H54 (cell line): ENCODE measurements around the gene GPR162.
A peak's percentile ranks its signal among the peaks of the same experiment; 100 is the strongest.

Source experiments
- DNase-seq: peaks from one replicate; pipeline ENCODE4 v3.0.0; 2011; ENCODE audit warnings: low spot score, mixed read lengths; ENCODE audit not compliant: insufficient read length
- FAIRE-seq: peaks from 3 replicates; lab custom pipeline; 2011; peaks lifted over from hg19 to GRCh38; lab: Jason Lieb, UNC
- POLR2A ChIP-seq: IDR thresholded peaks from 2 replicates; pipeline ENCODE4 v1.6.1; 2011; ENCODE audit warnings: low read depth, mild to moderate bottlenecking, low read length

The GPR162 gene

DNA sequence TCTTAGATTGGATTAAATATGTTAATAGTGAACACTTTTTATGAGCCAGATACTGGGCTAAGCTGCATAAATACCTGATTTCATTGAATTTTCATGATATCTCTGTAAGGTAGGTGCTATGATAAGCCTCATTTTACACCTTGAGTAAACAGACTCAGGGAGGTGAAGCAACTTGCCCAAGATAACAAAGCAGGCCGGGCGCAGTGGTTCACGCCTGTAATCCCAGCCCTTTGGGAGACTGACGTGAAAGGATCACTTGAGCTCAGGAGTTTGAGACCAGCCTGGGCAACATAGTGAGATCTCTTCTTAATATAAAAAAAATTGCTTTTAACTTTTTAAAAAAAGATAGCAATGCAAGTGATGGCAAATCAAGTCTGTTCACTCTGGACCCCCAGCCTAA, 20.5 kb downstream of the GPR162 start:
- DNase-seq = no peak
- no peak for TF ChIP-seq POLR2A
- no peak for FAIRE-seq

DNA sequence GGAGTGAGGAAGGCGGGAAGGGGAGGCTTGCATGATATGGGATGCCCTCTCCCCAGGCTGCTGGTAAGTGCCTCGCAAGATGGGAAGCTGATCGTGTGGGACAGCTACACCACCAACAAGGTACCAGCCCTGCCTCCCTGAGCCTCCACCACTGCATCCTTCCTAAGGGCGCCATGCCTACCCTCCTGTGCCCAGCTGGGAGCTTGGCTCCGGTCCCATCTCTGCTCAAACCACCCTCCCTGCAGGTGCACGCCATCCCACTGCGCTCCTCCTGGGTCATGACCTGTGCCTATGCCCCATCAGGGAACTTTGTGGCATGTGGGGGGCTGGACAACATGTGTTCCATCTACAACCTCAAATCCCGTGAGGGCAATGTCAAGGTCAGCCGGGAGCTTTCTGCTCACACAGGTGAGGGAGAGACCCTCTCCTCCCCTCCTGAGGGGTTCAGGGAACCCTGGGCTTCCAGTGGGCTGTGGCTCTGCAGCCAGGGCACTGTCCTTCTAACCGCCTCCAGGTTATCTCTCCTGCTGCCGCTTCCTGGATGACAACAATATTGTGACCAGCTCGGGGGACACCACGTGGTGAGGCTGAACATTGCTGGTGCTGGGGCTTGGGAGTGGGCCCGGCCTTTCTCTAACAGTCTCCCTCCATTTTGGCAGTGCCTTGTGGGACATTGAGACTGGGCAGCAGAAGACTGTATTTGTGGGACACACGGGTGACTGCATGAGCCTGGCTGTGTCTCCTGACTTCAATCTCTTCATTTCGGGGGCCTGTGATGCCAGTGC, 21.7 kb downstream of the GPR162 start:
- no peak for TF ChIP-seq POLR2A
- FAIRE-seq = no peak

DNA sequence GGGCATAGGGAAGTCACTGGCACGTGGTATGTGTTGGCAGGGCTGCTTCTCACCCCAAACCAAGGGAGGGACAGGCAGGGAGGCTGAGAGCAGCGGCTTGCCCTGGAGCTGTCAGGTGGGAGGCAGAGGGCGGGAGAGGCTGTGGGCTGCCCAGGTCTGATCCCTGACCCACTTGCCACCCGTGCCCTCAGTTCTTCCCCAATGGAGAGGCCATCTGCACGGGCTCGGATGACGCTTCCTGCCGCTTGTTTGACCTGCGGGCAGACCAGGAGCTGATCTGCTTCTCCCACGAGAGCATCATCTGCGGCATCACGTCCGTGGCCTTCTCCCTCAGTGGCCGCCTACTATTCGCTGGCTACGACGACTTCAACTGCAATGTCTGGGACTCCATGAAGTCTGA, 23.8 kb downstream of the GPR162 start:
- no peak for DNase-seq
- FAIRE-seq = no peak
- no peak for TF ChIP-seq POLR2A

More for the DNA sequence above, 21.7 kb downstream of the GPR162 start:
- no peak for DNase-seq

DNA sequence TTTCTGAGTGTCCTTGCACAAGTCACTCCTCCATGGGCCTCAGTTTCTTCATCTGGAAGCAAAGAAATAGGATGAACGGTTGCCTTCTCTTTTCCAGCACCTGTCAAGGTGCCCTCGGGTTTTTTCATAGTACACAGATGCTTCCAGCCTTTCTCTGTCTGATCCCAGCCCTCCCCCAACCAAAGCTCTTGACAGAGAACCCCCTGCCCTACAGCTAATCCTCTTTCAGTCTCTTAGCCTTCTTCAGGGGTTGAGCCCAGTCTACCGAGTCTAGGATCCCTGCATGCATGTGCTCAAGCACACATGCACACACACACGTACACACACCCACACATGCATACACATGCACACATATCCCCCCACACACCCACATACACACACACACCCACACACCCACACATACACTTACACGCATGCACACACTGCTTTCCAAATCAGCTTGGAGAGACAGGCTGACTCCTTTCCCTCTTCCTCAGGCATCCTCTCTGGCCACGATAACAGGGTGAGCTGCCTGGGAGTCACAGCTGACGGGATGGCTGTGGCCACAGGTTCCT, 24.8 kb downstream of the GPR162 start:
- DNase-seq = no peak
- no peak for TF ChIP-seq POLR2A
- FAIRE-seq = no peak

DNA sequence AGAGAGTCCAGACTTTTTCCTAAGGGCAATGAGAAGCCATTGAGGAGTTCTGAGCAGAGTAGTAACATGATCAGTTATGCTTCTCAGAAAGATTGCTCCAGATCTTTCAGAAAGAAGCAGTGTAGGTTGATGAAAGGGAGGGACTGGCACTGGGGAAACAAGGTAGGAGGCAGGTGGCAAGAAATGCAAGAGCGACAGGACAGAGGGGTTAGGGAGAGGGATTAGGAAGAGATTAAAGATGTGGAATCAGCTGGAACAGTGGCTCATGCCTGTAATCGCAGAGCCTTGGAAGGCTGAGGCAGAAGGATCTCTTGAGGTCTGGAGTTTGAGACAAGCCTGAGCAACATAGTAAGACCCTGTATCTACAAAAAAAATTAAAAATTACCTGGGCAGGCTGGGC, 26.1 kb downstream of the GPR162 start:
- FAIRE-seq (no peak), DNase-seq (no peak)
- TF ChIP-seq POLR2A = no peak

DNA sequence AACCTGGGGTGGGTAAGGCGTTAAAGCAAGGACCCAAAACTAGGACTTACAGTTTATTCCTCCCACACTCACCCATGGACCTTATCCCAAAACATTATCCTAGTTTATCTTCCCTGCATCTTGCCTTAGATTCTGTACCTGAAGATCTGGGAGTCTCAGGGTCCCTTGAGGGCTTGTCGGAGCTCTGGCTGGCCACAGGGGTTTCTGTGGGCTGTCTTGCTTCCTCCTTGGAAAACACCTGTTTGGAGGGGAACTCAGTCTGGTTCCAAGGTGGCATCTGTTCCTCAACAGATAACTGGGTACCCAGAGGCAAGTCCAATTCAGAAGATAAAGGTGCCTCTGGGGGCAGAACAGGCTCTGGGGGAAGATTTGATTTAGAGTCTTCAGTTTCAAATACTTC, 27.8 kb downstream of the GPR162 start:
- no peak for DNase-seq
- TF ChIP-seq POLR2A = no peak
- no peak for FAIRE-seq

DNA sequence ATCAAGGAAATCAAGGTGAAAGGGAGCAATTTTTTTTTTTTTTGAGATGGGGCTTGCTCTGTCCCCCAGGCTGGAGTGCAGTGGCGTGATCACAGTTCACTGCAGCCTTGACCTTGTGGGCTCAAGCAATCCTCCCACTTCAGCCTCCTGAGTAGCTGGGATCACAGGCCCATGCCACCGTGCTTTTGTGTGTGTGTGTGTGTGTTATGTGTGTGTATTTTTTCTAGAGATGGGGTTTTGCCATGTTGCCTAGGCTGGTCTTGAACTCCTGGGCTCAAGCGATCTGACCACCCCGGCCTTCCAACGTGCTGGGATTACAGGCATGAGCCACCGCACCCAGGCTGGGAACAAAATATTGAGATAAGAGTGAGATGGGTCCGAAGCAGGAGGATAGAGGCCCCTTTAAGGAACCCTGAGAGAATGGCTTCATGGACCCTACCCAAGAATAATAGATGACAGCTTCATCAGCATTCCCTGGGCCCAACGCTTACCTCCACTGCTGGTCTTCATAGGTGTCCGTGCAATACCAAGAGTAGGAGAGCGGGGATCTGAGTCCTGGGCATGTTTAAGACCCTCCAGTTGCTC, 28.4 kb downstream of the GPR162 start:
- TF ChIP-seq POLR2A = no peak
- DNase-seq (no peak), FAIRE-seq (no peak)

DNA sequence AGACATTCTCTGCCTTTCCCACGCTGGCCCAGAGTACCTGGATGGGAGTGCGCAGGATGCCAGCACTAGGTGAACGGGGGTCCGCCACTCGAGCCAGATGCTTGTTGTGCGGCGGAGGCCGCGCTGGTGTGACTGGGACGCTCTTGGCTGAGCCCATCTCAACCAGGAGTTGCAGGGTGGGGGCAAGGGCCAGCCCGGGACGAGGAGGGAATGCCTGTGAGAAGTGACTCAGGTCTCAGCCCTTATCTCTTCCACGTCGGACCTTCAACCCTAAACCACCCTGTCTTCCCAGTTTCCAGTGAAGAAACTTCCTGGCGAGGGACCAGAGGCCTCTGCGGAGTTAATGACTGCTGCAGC, 29.2 kb downstream of the GPR162 start:
- no peak for TF ChIP-seq POLR2A
- FAIRE-seq (no peak), DNase-seq (no peak)

DNA sequence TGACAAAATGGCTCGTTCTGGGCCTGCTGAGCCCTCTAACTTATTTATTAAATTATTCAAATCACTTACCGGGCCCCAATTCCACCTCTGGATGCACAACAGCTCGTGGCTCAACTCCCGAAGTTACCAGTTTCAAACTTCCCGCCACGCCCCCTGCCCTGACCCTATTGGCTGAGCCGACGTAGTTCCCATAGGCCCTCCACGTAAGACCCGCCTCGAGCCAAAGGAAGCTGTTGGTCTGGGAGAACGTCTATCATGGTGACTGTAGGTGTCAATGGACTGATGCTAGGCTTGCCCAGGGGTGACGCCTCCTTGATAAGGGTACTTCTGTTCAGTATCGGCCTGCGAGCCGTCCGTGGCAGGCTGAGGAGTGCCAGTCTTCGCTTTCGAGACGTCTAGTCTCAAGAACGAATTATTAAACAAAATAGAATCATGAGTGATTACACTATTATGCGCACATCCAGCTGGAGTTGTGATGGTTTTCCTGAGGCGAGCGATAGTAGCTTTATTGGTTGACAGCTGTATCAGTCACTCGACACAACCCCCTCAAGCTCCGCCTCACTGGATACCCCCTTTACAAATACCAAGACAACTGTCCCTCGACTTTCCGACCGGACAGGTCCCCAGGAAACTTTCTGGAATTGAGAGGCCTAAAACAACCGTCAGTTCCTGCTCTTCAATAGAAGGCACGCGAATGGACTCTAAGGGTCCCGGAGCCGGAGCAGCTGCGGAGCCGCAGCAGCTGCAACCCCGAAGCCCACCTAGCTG, 29.7 kb downstream of the GPR162 start, which contains the start of gene CDCA3:
Gene CDCA3 (minus strand): TSS at position 134 of the 768 bp plus-strand sequence. CDS start 334 bp downstream, outside the sequence.
- DNase-seq (peak; percentile 98), FAIRE-seq (peak; percentile 55)
- peak; percentile 87 for TF ChIP-seq POLR2A

DNA sequence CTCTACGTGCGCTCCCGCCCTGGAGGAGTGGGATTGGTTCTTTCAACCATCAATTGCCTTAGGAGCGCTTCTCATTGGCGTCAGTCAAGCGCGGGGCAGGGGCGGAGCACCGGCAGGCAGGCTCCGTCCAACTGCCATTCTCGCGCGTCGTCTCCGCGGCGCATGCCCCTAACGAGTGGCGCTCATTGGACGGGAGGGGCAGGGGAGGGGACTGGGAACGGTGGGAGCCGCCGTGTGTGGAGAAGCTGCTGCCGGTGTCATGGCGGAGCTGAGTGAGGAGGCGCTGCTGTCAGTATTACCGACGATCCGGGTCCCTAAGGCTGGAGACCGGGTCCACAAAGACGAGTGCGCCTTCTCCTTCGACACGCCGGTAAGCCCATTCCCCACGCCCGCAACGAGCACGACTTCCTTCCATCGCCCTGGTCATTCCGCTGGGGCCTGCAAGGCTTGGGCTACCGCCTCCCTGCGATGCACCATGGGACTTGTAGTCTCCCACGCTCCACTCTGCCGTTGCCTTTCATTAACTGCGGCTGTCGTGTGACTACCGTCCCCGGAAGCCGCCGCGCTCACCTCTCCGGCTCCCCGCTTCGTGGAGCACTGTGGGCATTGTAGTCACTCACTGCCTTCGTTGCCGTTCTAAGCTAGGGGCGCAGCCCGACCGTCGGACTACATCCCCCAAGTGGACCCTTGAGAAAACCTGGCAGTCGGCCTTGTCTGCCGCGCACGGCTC, 30.5 kb downstream of the GPR162 start, which contains the start of gene USP5:
Gene USP5 (plus strand): TSS at position 230 of the 730 bp plus-strand sequence. CDS start 30 bp downstream, at position 260.
- peak; percentile 15 for FAIRE-seq
- peak; percentile 94 for DNase-seq
- peak; percentile 72 for TF ChIP-seq POLR2A

DNA sequence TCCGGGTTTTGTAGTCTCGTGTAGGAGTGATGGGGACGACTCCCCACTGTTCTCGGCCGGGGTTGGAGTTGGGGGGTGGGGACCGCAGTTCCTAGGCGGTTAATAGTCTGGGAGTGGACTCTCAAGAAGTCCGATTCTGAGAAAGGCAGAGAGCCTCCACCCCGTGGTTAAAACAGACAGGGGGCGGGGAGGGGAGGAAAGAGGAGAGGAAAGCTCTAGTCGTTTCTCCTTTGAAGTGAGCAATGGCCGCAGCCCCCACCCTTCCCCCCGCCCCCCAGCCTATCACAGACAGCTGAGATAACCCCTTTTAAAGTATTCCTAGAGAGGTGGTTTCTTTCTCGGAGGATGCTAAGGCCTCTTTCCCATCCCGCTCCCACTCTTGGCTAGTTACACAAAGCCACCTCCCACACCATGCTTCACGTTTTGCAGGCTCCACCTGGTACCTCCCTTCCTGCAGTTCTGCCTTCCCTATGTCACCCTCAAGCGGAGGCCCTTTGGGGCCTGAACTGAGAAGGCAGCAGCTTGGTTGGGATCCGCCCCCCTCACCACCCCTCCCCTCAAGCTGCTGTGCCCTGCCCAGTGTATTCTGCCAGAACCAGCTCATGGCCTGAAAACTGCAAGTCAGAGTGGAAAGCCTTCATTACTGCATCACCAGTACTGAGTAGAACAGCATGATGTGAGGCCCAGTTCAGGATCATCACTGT, 31.2 kb downstream of the GPR162 start:
- no peak for FAIRE-seq
- peak; percentile 58 for DNase-seq
- TF ChIP-seq POLR2A = peak; percentile 12; the same call in 1 of the 2 replicates

DNA sequence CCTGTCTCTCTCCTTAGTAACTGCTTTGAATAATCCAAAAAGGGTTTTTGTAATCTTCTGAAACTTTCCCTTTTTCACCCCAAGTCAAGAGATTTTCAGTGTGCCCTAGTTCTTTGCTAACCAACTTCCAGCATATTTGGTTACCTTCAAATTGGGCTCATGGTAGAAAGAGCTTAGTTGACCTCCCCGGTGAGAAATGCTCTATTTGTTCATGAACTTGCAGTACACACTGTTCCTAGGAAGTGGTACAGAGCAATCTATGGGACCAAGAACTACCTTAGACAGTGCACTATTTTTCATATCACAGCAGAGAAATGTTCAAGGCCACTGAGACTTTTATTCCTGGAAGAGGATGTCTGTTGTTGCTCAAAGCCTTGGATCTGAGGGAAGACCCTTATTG, 32.0 kb downstream of the GPR162 start:
- TF ChIP-seq POLR2A = no peak
- FAIRE-seq = no peak
- DNase-seq = no peak
